ENCODE data around the gene RNF208. TPM values are rescaled to one million over a fixed set of nuclear protein-coding genes. Genes with fewer than 3 reads are reported as not detected.

RNF208 gene
- polyA plus RNA-seq, 1 donor (not counting 4 experiments of a cell fraction or from before 2014, with no cell fraction given) = not detected

DNA sequence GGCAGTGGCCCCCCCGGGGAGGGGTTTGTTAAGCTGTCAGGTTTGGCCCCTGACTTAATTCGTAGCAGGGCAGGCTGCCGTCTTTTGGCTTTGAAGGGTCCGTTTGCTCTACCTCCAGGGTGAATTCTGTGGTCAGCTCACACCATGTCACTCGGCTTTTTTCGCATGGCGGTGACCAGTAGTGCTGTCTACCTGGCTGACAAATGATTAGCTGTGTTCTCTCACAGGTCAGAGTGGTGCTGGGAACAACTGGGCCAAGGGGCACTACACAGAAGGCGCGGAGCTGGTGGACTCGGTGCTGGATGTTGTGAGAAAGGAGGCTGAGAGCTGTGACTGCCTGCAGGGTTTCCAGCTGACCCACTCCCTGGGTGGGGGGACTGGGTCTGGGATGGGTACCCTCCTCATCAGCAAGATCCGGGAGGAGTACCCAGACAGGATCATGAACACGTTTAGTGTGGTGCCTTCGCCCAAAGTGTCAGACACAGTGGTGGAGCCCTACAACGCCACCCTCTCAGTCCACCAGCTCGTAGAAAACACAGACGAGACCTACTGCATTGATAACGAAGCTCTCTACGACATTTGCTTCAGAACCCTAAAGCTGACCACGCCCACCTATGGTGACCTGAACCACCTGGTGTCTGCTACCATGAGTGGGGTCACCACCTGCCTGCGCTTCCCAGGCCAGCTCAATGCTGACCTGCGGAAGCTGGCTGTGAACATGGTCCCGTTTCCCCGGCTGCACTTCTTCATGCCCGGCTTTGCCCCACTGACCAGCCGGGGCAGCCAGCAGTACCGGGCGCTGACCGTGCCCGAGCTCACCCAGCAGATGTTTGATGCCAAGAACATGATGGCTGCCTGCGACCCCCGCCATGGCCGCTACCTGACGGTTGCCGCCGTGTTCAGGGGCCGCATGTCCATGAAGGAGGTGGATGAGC, 20.5 kb upstream of the RNF208 start:
- Histone ChIP-seq H3K79me2 (ENCODE audit: control insufficient read depth, insufficient read depth, low read length) (peaks cover 33% of the 10 kb centered on the region), H4K20me1 (ENCODE audit: control insufficient read depth, extremely low read depth, insufficient read depth, low read length) (peaks cover 28% of the 10 kb centered on the region), H2AFZ (ENCODE audit: control insufficient read depth, low read length) (no peak overlapping the region), H3K27ac (ENCODE audit: control insufficient read depth, insufficient read depth, low read length) (peak overlapping the region; percentile 78), H3K4me2 (ENCODE audit: control insufficient read depth, extremely low read depth, insufficient read depth, low read depth, low read length) (peak overlapping the region; percentile 84), H3K36me3 (ENCODE audit: control insufficient read depth in 2 of 2, extremely low read depth in 1 of 2, insufficient read depth in 2 of 2, low read length in 2 of 2) (peaks cover 11 to 26% of the 10 kb centered on the region in 2 experiments), H3K27me3 (ENCODE audit: control insufficient read depth, extremely low read depth, insufficient read depth, low read length) (no peaks in the 10 kb centered on the region), H3K9me3 (ENCODE audit: control insufficient read depth, low read depth, low read length) (no peaks in the 10 kb centered on the region), H3K4me3 (ENCODE audit: control insufficient read depth in 2 of 3, extremely low read depth in 1 of 3, insufficient read depth in 2 of 3, low read depth in 1 of 3, low read length in 3 of 3) (peak overlapping the region; percentile 90 to 94 (median 93)), H3K9ac (ENCODE audit: control insufficient read depth, extremely low read depth, insufficient read depth, low read length) (peak overlapping the region; percentile 89), H3K4me1 (ENCODE audit: control insufficient read depth, extremely low read depth, insufficient read depth, low read length) (peaks cover 30% of the 10 kb centered on the region), H3K9me1 (ENCODE audit: control insufficient read depth, extremely low read depth, insufficient read depth, low read length) (peaks cover 3% of the 10 kb centered on the region)
- TF ChIP-seq, protein P1, sequence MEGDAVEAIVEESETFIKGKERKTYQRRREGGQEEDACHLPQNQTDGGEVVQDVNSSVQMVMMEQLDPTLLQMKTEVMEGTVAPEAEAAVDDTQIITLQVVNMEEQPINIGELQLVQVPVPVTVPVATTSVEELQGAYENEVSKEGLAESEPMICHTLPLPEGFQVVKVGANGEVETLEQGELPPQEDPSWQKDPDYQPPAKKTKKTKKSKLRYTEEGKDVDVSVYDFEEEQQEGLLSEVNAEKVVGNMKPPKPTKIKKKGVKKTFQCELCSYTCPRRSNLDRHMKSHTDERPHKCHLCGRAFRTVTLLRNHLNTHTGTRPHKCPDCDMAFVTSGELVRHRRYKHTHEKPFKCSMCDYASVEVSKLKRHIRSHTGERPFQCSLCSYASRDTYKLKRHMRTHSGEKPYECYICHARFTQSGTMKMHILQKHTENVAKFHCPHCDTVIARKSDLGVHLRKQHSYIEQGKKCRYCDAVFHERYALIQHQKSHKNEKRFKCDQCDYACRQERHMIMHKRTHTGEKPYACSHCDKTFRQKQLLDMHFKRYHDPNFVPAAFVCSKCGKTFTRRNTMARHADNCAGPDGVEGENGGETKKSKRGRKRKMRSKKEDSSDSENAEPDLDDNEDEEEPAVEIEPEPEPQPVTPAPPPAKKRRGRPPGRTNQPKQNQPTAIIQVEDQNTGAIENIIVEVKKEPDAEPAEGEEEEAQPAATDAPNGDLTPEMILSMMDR (optimal IDR thresholded peaks at IDR 0.05 in 1 of 3, IDR thresholded peaks at IDR 0.05 in 1 of 3, conservative IDR thresholded peaks at IDR 0.05 in 1 of 3; ENCODE audit: extremely low read depth in 1 of 3, insufficient read depth in 2 of 3, low read length in 3 of 3) = no peak
- TF ChIP-seq EZH2 (IDR thresholded peaks at IDR 0.05; ENCODE audit: low read length) = no peak
- DNase-seq (ENCODE audit: low read depth, low spot score) (no peak), FAIRE-seq (peak; percentile 63)
- dilution Hi-C loops (cut with MboI; ENCODE audit: extremely low pct_ligation_motif_present, low sequenced_read_pairs) = no loop called here

DNA sequence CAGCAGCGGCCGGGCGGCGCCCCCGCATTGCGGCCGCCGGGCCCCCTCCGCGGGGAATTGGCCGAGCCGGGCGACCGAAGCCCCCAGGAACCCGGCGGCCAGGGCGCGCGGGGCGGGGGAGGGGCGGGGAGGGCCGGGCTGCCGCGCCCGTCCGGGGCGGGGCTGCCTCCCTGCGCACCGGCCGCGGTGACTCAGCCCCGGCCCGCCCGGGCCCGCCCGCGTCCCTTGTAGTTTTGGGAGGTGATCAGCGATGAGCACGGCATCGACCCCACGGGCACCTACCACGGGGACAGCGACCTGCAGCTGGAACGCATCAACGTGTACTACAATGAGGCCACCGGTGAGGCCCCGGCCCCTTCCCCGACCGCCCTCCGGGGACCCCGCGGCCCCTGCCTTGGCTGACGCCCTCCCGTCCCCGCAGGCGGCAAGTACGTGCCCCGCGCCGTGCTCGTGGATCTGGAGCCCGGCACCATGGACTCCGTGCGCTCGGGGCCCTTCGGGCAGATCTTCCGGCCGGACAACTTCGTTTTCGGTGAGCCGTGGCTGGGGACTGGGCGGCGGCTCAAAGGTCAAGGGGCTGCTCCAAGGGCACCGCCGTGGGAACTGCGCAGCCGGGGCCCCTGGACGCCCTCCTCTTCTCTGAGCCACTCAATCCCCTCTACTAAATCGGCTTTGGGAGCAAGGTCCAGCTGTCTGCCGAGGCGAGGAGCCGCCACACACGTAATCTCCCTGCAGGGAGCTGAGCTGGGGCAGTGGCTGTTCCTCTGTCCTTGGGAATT, 19.6 kb upstream of the RNF208 start:
- DNase-seq (ENCODE audit: low read depth, low spot score) (no peak), FAIRE-seq (no peak)
- H3K79me2 ChIP-seq (ENCODE audit: control insufficient read depth, insufficient read depth, low read length) = peaks cover 33% of the 10 kb centered on the region
- H3K9me1 ChIP-seq (ENCODE audit: control insufficient read depth, extremely low read depth, insufficient read depth, low read length) = peaks cover 3% of the 10 kb centered on the region
- H3K4me2 ChIP-seq (ENCODE audit: control insufficient read depth, extremely low read depth, insufficient read depth, low read depth, low read length) = peak overlapping the region; percentile 84
- no peak for TF ChIP-seq EZH2 (IDR thresholded peaks at IDR 0.05; ENCODE audit: low read length)
- TF ChIP-seq, protein P1 (optimal IDR thresholded peaks at IDR 0.05 in 1 of 3, IDR thresholded peaks at IDR 0.05 in 1 of 3, conservative IDR thresholded peaks at IDR 0.05 in 1 of 3; ENCODE audit: extremely low read depth in 1 of 3, insufficient read depth in 2 of 3, low read length in 3 of 3) = no peak
- H3K9me3 ChIP-seq (ENCODE audit: control insufficient read depth, low read depth, low read length) = no peaks in the 10 kb centered on the region
- H3K9ac ChIP-seq (ENCODE audit: control insufficient read depth, extremely low read depth, insufficient read depth, low read length) = peak overlapping the region; percentile 89
- no peaks in the 10 kb centered on the region for H3K27me3 ChIP-seq (ENCODE audit: control insufficient read depth, extremely low read depth, insufficient read depth, low read length)
- H3K4me3 ChIP-seq (ENCODE audit: control insufficient read depth in 2 of 3, extremely low read depth in 1 of 3, insufficient read depth in 2 of 3, low read depth in 1 of 3, low read length in 3 of 3) = peak overlapping the region; percentile 90 to 94 (median 93)
- H3K4me1 ChIP-seq (ENCODE audit: control insufficient read depth, extremely low read depth, insufficient read depth, low read length) = peaks cover 30% of the 10 kb centered on the region
- peak overlapping the region; percentile 78 for H3K27ac ChIP-seq (ENCODE audit: control insufficient read depth, insufficient read depth, low read length)
- peaks cover 11 to 26% of the 10 kb centered on the region in 2 experiments for H3K36me3 ChIP-seq (ENCODE audit: control insufficient read depth in 2 of 2, extremely low read depth in 1 of 2, insufficient read depth in 2 of 2, low read length in 2 of 2)
- dilution Hi-C loops (cut with MboI; ENCODE audit: extremely low pct_ligation_motif_present, low sequenced_read_pairs) = no loop called here
- no peak overlapping the region for H2AFZ ChIP-seq (ENCODE audit: control insufficient read depth, low read length)
- H4K20me1 ChIP-seq (ENCODE audit: control insufficient read depth, extremely low read depth, insufficient read depth, low read length) = peaks cover 28% of the 10 kb centered on the region
